Astrocyte (in vitro differentiated cells and primary cell): ENCODE results near the gene PLK4.

Experiments
- EZH2 ChIP-seq: IDR thresholded peaks from 2 replicates; pipeline ENCODE4 v1.6.1; 2012; ENCODE audit warnings: mild to moderate bottlenecking, low read length, inconsistent platforms; ENCODE audit not compliant: insufficient read depth
- TF ChIP-seq, protein P1 (sequence below): IDR thresholded peaks from 2 replicates; pipeline ENCODE4 v1.5.1; 2011; ENCODE audit warnings: low read depth, mild to moderate bottlenecking, inconsistent platforms, low read length, moderate library complexity; ENCODE audit not compliant: insufficient read depth

DNA sequence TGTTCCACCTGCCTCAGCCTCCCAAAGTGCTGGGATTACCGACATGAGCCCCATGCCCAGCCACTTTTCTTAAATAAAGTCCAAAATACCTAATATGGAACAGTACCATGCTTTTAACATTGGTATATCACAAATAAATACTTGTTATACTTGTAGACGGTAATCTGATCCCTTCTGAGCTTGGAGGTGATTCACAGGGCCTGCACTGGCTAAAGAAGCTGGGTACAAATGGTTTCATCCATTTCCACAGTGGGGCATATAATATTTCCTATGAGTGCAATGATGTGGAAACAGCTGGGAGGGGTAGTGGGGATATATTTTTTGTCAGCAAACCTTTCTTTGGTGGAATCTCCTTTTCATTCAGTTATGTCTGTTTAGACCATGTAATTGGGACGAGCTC lies 35.8 kb downstream of the PLK4 start:
- TF ChIP-seq, protein P1, sequence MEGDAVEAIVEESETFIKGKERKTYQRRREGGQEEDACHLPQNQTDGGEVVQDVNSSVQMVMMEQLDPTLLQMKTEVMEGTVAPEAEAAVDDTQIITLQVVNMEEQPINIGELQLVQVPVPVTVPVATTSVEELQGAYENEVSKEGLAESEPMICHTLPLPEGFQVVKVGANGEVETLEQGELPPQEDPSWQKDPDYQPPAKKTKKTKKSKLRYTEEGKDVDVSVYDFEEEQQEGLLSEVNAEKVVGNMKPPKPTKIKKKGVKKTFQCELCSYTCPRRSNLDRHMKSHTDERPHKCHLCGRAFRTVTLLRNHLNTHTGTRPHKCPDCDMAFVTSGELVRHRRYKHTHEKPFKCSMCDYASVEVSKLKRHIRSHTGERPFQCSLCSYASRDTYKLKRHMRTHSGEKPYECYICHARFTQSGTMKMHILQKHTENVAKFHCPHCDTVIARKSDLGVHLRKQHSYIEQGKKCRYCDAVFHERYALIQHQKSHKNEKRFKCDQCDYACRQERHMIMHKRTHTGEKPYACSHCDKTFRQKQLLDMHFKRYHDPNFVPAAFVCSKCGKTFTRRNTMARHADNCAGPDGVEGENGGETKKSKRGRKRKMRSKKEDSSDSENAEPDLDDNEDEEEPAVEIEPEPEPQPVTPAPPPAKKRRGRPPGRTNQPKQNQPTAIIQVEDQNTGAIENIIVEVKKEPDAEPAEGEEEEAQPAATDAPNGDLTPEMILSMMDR: no peak
- no peak for TF ChIP-seq EZH2
